HG03469 (cell line): ENCODE measurements around the gene SLC7A8.

Experiments used
- ATAC-seq: cut with Tn5 transposase; IDR thresholded peaks from one replicate; pipeline ENCODE4 v1.9.1; 2021; ENCODE audit warnings: mild to moderate bottlenecking, moderate library complexity, moderate number of reproducible peaks; ENCODE audit not compliant: unreplicated experiment

Gene SLC7A8

DNA sequence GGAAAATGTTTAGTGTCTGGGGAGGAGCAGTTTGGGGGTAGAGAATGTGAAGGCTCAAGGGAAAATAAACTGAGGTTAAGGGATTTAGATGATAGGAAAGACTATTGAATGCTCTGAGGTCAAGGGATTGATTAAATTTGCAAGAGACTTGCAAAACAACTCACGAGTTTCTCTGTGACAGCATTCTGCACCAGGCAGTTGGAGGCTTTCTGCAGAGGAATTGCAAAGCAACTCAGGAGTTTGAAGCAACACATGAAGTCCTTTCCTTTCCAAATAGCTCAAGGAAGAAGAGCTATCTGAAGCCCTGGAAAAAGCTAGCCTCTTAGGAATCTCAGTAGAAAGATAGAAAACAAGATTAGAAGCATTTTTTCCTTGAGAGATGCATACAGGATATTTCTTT, 23.9 kb downstream of the SLC7A8 start:
- no peak for ATAC-seq

GRCh38 chr14:23158779-23159178, 24.7 kb downstream of the SLC7A8 start:
- ATAC-seq, result no peak

DNA sequence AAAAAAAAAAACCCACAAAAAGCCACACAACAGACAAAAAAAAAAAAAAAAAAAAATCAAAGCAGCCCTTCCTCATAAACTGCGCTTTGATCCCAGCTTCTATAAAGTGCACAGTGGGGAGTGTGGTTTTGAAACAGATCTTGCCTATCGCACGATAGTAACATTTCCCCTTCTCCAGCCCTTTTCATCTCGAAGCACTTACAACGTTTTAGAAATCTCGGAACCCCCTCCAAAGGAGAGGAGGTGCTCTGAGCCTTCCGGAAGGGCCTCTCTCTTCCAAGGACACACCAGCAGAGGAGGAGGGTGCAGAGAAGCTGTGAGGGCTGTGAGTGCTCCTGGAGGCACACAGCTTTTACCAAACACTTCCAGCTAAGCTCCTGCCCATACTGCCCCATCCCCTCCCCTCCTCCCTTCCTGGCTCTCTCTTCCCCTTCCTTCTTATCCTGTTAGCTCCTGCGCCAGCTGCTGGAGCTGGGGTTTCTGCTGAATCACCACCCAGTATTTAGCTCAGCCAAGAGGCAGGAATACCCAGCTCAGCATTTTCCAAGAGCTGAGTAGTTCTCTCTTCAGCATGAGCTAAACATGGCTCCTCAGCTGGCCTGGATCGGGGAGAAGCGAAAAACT, 28.4 kb downstream of the SLC7A8 start:
- no peak for ATAC-seq

GRCh38 chr14:23153851-23154796, 29.3 kb downstream of the SLC7A8 start:
- ATAC-seq, result no peak

DNA sequence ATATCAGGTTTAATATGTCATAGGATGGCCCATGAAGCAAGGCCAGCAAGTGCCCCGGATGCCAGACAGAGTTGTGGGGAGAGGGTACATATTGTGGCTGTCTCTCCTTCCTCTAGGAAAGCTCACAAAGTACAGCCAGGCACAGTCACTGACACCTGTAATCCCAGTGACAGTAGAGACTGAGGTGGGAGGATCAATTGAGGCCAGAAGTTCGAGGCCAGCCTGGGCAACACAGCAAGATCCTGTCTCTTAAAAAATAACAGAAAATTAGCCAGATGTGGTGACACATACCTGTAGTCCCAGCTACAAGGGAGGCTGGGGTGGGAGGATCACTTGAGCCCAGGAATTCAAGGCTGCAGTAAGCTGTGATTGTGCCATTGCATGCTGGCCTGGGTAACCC, 32.1 kb downstream of the SLC7A8 start:
- ATAC-seq, result no peak

GRCh38 chr14:23149745-23150144, 33.7 kb downstream of the SLC7A8 start:
- ATAC-seq, result no peak

DNA sequence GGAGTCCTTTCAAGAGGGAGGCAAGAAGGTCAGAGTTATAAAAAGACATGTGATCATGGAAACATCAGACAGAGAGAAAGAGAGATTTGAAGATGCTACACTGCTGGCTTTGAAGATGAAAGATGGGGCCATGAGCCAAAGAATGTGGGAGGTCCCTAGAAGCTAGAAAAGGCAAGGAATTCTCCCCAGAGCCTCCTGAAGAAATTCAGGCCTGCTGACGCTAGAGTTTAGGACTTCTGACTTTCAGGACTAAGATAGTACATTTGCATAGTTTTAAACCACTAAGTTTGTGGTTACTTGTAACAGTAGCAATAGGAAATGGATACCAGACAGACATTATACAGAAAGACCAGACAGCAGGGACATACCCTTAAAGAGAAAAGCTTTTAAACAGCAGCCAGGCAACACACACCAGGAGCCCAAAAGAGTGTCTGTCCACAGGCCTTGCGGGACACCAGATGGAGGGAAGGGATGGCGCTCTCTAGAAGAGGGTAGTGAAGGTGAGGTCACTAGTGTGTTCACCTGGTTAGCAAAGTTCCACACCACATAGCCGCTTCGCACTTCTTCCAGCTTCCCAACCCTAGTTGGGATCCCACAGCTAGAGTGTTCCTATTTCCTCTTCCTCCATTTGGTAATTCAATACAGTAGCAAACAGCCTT, 34.7 kb downstream of the SLC7A8 start:
- ATAC-seq, result no peak

- ATAC-seq, result no peak
These were observed 35.8 kb downstream of the SLC7A8 start for GRCh38 chr14:23147676-23148075.

- ATAC-seq, result no peak
These were observed 36.5 kb downstream of the SLC7A8 start for GRCh38 chr14:23146980-23147379.

DNA sequence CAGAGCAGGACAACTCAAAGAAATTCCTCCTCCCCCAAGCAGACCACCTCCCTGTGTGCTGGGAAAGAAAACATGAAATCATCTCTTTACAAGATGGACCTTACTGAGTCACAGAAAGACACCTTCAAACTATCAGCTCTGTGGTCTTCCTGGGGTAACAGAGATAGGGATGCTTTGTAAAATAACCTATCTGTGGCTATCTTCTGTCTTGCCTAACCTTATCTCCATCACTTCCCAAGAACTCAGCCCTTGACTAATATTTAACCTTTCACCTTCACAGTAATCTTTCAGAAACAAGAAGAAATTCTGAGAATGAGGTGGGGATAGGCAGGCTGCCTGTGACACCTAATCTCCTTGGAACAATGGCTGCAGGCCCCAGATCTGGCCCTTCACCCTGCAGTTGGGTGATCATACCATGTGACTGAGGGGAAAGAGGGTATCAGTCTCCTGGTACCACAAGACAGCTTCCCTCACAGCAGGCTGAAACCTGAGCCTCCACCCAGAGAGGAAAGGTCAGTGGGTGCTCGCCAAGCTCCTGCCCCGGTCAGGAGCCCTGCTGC, 37.0 kb downstream of the SLC7A8 start:
- no peak for ATAC-seq

GRCh38 chr14:23145794-23146350, 37.6 kb downstream of the SLC7A8 start:
- no peak for ATAC-seq

DNA sequence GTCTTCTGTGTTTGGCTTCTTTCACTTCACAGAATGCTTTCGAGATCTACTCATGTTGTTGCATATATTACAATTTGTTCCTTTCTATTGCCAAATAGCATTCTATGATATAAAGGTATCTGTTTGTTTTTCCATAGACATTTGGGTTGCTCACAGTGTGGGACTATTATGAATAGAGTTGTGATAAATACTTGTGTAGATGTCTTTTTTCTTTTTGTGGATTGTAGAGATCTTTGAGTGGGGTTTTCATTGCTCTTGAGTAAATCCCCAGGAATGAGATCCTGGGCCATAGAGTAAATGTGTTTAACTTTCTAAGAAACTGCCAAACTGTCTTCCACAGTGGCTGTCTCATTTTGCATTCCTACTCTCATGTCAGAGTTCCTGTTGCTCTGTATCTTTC, 39.5 kb downstream of the SLC7A8 start:
- no peak for ATAC-seq

DNA sequence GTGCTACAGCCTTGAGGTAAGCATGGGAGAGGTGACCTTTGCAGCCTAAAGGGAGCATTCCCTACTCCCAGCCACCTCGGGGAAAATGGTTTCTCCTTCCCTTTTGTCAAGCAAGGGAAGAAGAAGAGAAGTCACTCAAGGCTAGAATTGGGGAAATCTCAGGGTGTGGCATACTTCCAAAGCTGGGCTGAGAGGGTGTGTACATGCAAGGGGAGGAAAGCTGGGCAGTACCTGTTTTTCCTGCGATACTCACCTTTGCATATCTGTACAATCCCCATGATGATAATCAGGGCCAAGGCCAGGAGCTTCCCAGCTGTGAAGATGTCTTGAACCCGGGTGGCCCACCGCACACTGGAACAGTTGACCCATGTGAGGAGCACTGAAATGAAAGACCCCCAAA, 40.6 kb downstream of the SLC7A8 start:
- no peak for ATAC-seq

GRCh38 chr14:23141706-23142444, 41.6 kb downstream of the SLC7A8 start:
- ATAC-seq, result no peak

DNA sequence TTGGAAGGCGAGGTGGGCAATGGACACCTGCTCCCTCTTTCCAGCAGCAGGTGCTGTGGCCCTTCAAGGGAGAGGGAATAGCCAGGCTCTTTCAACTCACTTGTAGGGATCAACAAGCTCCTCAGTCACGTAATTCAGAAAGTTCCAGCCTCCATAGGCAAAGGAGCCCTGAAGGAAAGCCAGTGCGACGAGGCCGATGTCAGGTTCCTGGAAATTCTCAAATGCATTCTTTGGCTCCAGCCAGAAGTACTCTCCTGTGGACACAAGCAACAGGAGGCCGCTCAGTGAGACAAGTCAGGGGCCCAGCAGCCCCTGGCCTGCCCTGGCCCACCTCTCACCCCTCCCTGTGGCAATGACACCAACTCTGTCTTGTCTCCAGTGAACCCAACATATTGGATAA, 43.1 kb downstream of the SLC7A8 start:
- ATAC-seq, result no peak

DNA sequence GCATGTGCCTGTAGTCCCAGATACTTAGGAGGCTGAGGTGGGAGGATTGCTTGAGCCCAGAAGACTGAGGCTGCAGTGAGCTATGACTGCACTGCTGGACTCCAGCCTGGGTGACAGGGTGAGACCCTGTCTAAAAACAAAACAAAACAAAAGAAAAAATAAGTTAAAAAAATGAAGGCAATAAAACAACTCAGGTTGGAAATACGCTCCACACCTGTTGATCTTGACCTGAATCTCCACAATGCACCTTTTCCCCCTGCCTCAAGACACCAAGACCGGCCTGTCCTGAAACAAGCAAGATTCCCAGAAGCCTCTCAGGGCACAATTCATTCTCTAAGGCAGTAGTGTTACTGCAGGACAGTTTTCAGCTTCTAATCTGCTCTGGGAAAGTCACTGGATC, 43.6 kb downstream of the SLC7A8 start:
- ATAC-seq, result no peak

- ATAC-seq, result no peak
These were observed 45.5 kb downstream of the SLC7A8 start for GRCh38 chr14:23137813-23138535.

- ATAC-seq, result no peak
These were observed 46.2 kb downstream of the SLC7A8 start for GRCh38 chr14:23137192-23137812.

DNA sequence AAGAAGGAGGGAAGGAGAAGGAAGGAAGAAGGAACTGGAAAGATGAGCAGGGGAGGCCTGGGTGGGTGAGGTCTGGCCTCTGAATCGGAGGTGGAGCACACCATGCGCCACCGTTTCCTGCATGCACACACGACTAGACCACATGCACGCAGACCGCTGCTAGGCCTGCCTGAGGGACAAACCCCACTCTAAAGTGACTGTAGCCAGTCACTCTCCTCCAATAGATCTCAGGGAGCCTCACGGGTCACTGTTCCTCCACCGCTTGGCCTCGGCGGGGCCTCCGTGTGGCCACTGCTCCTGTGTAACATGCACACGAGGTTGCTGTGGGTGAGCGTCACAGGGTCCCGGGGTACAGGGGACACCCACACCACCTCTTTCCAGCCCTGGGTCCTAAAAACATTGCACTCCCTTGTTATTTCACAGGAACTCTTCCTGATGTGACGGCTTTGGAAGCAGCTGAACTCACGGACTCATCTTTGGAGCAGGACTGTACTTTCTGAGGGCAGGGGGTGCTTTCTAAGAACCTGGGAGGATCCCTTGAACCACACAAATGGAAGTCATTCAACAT, 46.8 kb downstream of the SLC7A8 start:
- ATAC-seq, result no peak
